Astrocyte of the spinal cord (primary cell): ENCODE data around the gene PTPRT.

Source experiments
- DNase-seq: peaks from one replicate; pipeline ENCODE4 v3.0.0; 2011; ENCODE audit warnings: low read depth, low spot score
- H3K4me3 ChIP-seq: 2 replicates; pipeline ENCODE4 v1.5.1; 2011; ENCODE audit warnings: low read depth, mild to moderate bottlenecking, low read length, moderate library complexity
- in situ Hi-C: cut with HindIII; loops from 2 replicates; pipeline ENCODE4 v1.10.0; 2017; ENCODE audit warnings: low sequenced_read_pairs
- TF ChIP-seq, protein P1 (sequence below): IDR thresholded peaks from 2 replicates; pipeline ENCODE4 v1.5.1; 2012; ENCODE audit warnings: low read depth, mild to moderate bottlenecking, low read length, inconsistent platforms

The PTPRT gene

DNA sequence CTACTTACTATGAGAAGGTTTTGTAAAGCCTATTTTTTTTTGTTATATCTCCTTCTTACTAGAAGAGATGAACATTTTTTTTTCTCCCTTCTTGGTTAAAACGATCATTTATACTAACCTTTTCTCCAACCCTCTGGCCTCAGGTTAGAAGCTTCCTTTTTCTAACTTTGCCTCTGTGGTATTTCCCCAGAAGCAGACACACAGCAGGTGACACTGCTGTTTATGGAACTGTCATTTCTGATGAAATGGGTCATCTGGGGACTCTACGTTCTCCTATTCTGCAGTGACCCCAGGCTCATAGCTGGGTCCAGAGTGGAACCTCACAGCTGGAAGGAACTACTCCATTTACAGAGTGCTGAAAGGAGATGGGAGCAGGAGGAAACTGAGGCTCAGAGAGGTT is 825.3 kb downstream of the PTPRT start:
- TF ChIP-seq, protein P1, sequence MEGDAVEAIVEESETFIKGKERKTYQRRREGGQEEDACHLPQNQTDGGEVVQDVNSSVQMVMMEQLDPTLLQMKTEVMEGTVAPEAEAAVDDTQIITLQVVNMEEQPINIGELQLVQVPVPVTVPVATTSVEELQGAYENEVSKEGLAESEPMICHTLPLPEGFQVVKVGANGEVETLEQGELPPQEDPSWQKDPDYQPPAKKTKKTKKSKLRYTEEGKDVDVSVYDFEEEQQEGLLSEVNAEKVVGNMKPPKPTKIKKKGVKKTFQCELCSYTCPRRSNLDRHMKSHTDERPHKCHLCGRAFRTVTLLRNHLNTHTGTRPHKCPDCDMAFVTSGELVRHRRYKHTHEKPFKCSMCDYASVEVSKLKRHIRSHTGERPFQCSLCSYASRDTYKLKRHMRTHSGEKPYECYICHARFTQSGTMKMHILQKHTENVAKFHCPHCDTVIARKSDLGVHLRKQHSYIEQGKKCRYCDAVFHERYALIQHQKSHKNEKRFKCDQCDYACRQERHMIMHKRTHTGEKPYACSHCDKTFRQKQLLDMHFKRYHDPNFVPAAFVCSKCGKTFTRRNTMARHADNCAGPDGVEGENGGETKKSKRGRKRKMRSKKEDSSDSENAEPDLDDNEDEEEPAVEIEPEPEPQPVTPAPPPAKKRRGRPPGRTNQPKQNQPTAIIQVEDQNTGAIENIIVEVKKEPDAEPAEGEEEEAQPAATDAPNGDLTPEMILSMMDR = no peak
- in situ Hi-C loops = no loop called here
- no peak for DNase-seq

DNA sequence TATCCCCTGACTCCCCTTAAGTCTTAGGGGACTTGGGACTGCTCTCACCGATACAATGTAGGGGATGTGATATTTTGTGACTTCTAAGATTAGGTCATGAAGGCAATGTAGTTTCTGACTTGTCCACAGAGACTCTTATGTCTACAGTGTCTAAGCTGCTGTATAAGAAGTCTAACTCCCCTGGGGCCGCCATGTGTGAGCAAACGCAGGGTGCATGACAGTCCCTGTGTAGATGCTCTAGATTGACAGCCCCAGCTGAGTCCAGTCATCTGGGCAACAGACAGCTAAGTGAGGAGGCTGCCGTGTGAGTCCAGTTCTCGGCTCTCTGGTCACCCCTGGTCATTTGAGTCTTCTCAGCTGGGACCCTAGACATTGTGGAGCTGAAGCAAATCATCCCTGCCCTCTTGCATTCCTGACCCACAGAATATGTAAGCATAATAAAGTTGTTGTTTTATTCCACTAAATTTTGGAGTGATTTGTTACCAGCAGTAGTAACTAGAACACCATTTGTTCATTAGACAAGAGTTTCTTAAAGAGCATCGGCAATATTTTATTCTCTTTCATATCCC is 828.2 kb downstream of the PTPRT start:
- no peak for DNase-seq

More for the DNA sequence above, 825.3 kb downstream of the PTPRT start:
- no peak overlapping the region for H3K4me3 ChIP-seq

DNA sequence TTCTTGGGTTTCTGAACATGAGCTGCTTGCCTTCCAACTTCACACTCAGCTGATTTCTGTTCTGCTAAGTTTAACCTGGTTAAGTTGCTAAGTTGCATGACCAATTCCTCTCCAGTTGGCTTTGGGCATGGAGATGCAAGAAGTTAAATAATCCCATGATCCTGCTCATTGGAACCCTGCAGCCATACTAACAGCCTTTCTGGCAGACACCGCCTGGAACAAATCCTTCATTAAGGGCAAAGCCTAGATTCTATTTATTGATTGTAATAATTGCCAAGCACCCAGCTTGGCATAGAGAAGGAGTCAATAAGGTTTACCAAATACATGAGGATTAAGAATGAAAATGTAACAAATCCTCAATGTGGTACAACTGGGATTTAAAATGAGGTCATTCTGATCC is 829.1 kb downstream of the PTPRT start:
- DNase-seq = no peak
- H3K4me3 ChIP-seq = no peak overlapping the region
- TF ChIP-seq, protein P1 = no peak
- in situ Hi-C loops = no loop called here

More for the DNA sequence above, 828.2 kb downstream of the PTPRT start:
- in situ Hi-C loops = no loop called here
- TF ChIP-seq, protein P1 = no peak
- H3K4me3 ChIP-seq = no peak overlapping the region

DNA sequence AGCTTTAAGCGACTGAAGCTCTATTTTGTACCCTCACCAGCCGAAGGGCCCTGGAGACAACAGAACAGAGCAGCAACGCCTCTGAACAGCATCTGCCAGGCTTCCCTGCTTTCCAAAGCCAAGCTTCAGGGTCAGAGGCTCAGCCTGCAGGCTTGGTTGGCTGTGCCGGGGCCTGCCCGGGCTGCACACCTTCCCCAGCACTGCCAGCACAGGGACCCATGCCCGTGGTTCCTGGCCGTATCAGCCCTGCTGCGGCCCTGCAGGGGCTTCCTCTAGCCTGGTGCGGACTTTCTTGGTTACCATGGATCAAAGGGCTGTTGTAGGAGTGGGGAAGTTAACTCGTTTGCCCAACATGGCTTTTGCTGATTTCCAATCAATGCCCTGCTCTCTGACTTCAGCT is 830.1 kb downstream of the PTPRT start:
- H3K4me3 ChIP-seq = no peak overlapping the region
- no peak for DNase-seq
- TF ChIP-seq, protein P1 = no peak
- in situ Hi-C loops = no loop called here

DNA sequence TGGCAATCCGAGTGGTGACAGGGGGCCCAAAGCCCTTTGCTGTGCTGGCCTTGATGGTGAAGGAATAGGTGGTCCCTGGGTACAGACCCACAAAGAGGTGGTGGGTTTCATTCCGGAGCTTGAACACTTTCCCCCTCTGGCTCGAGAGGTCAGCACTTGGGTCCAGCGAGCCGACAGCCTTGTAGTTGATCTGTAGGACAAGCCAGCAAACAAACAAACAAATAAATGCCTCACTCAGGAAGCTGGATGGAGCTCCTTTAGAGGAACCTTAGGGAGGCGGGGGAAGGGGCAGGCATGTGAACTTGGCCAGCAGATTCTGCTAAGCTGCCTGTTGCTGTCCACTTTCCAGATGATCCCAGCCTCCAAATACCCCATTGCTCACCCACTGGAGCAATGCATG is 837.6 kb downstream of the PTPRT start:
- H3K4me3 ChIP-seq = no peak overlapping the region
- in situ Hi-C loops = no loop called here
- no peak for DNase-seq
- TF ChIP-seq, protein P1 = no peak

DNA sequence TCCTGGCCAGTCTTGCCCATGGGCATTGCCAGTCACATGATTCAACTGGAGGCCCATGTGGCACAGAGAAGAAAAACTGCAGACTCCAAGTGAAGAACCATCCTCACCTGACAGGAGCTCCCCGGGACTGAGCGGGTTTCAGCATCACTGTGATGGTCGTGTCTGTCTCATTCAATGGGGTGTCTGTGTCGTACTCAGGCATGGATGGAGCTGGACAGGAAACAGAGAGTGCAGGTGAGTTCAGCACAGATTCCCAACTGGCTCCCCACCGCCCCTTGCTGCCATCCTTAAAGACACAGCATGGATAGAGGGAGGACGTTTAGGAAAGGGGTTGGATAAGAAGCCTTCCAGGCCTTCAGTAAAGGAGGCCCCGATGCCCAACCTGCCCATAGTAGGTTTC is 839.2 kb downstream of the PTPRT start:
- in situ Hi-C loops = no loop called here
- DNase-seq = no peak
- H3K4me3 ChIP-seq = no peak overlapping the region
- TF ChIP-seq, protein P1 = no peak
